Fibroblast of villous mesenchyme (primary cell): ENCODE results near the gene GRIN2A. TPM values are rescaled to one million over a fixed set of nuclear protein-coding genes. Genes with fewer than 3 reads are reported as not detected.

Experiments
- DNase-seq: peaks from one replicate; pipeline ENCODE4 v3.0.0-alpha.2; 2010; ENCODE audit warnings: low read depth
- H3K4me3 ChIP-seq: 2 replicates; pipeline ENCODE4 v1.5.1; 2011; ENCODE audit warnings: low read depth, mild to moderate bottlenecking, low read length
- CTCF ChIP-seq: IDR thresholded peaks from 2 replicates; pipeline ENCODE4 v1.5.1; 2012; ENCODE audit warnings: low read depth, mild to moderate bottlenecking, low read length; ENCODE audit not compliant: insufficient read depth
- total RNA-seq: library from RNA; depleted of rRNA; stranded (reverse); fragments of >200 nt; gene quantifications from 2 replicates; pipeline ENCODE4 v1.2.3, GENCODE V29; 2012

GRIN2A gene
- total RNA-seq, 1 donor, result 1.3 TPM

- no peak for DNase-seq
- TF ChIP-seq CTCF, result no peak
- H3K4me3 ChIP-seq, result no peak overlapping the region
These were observed 160.1 kb downstream of the GRIN2A start for GRCh38 chr16:10022098-10022497.

GRCh38 chr16:10020866-10021265 is 161.4 kb downstream of the GRIN2A start:
- no peak overlapping the region for H3K4me3 ChIP-seq
- no peak for TF ChIP-seq CTCF
- no peak for DNase-seq

- H3K4me3 ChIP-seq, result no peak overlapping the region
- DNase-seq, result no peak
- TF ChIP-seq CTCF, result no peak
These were observed 165.5 kb downstream of the GRIN2A start for GRCh38 chr16:10016752-10017151.

- TF ChIP-seq CTCF, result no peak
- no peak for DNase-seq
- H3K4me3 ChIP-seq, result no peak overlapping the region
These were observed 166.8 kb downstream of the GRIN2A start for GRCh38 chr16:10015397-10015796.

GRCh38 chr16:10013774-10014173 is 168.5 kb downstream of the GRIN2A start:
- no peak overlapping the region for H3K4me3 ChIP-seq
- TF ChIP-seq CTCF, result no peak
- DNase-seq, result no peak

- no peak for TF ChIP-seq CTCF
- DNase-seq, result no peak
- H3K4me3 ChIP-seq, result no peak overlapping the region
These were observed 168.9 kb downstream of the GRIN2A start for GRCh38 chr16:10013364-10013763.

GRCh38 chr16:10009684-10010083 is 172.5 kb downstream of the GRIN2A start:
- no peak for DNase-seq
- no peak for TF ChIP-seq CTCF
- no peak overlapping the region for H3K4me3 ChIP-seq
